ENCODE data around the gene POLG2. TPM values are rescaled to one million over a fixed set of nuclear protein-coding genes. Genes with fewer than 3 reads are reported as not detected.

The POLG2 gene
- total RNA-seq, 1 donor from 2014 or later: 9.7 TPM

DNA sequence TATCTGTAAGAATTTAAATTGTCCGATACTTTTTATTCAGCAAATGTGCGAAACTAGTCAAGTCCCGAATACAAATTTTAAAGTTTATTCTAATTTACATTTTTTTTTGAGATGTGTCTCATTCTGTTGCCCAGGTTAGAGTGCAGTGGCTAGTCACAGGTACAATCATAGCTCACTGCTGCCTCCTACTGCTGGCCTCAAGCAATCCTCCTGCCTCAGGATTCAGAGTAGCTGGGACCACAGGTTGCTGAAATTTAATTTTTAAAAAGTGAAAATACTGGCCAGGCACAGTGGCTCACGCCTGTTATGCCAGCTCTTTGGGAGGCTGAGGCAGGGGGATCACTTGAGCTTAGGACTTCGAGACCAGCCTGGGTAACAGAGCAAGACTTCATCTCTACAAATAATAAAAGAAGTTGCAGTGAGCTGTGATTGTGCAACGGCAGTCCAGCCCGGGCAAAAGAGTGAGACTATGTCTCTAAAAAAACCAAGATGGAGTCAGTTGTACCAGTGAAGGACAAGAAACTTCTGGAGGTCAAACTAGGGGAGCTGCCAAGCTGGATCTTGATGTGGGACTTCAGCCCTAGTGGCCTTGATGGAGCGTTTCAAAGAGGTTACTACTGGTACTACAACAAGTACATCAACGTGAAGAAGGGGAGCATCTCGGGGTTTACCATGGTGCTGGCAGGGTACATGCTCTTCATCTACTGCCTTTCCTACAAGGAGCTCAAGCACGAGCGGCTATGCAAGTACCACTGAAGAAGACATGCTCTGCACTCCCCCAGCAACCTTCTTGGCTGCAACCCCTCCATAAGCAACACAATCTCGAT, 5.6 kb downstream of the POLG2 start:
- Histone ChIP-seq H3K36me3 (peaks cover 52% of the 10 kb centered on the region), H3K9me3 (replicated peaks) (no peaks in the 10 kb centered on the region), H3K4me1 (peaks cover 27% of the 10 kb centered on the region), H3K27me3 (ENCODE audit: low read depth) (no peaks in the 10 kb centered on the region), H3K27ac (replicated peaks) (no peak overlapping the region), H3K4me3 (no peak overlapping the region)
- no peak for DNase-seq
- intact Hi-C loops (cut with micrococcal nuclease): no loop called here
- peak; percentile 61 for TF ChIP-seq CTCF (IDR thresholded peaks at IDR 0.05; ENCODE audit: borderline replicate concordance)

- Histone ChIP-seq H3K27me3 (ENCODE audit: low read depth) (no peaks in the 10 kb centered on the region), H3K36me3 (peaks cover 67% of the 10 kb centered on the region), H3K4me3 (no peak overlapping the region), H3K27ac (replicated peaks) (no peak overlapping the region), H3K4me1 (no peaks in the 10 kb centered on the region), H3K9me3 (replicated peaks) (no peaks in the 10 kb centered on the region)
- TF ChIP-seq CTCF (IDR thresholded peaks at IDR 0.05; ENCODE audit: borderline replicate concordance): no peak
- no peak for DNase-seq
- intact Hi-C loops (cut with micrococcal nuclease): loop anchor here (5.0 kb wide), 1 partner anchor 66 kb away; no protein-coding TSS in a partner anchor
These were observed 8.6 kb downstream of the POLG2 start for GRCh38 chr17:64488301-64488700.

- H3K9me3 ChIP-seq (replicated peaks): no peaks in the 10 kb centered on the region
- intact Hi-C loops (cut with micrococcal nuclease): no loop called here
- no peak for TF ChIP-seq CTCF (IDR thresholded peaks at IDR 0.05; ENCODE audit: borderline replicate concordance)
- H3K4me1 ChIP-seq: no peaks in the 10 kb centered on the region
- H3K27me3 ChIP-seq (ENCODE audit: low read depth): no peaks in the 10 kb centered on the region
- H3K4me3 ChIP-seq: no peak overlapping the region
- no peak overlapping the region for H3K27ac ChIP-seq (replicated peaks)
- DNase-seq: no peak
- peaks cover 70% of the 10 kb centered on the region for H3K36me3 ChIP-seq
These were observed 12.5 kb downstream of the POLG2 start for GRCh38 chr17:64484380-64484779.

DNA sequence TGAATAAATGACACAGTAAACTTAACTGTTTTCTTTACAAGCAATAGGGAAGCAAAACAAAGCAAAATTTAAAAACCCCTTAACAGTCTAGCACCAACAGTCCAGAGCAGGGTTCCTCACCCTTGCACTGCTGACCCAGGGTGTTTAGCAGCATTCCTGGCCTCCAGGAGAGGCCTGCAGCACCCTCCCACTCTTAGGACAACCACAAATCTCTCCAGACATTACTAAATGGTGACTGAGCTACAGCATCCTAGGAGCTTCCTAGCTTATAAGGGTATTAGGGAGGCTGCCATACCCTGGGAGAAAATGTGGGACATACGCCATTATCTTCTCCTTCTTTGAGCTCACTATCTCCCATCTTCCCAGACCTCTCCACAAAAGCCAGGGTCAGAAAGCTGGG, 15.9 kb downstream of the POLG2 start:
- no peaks in the 10 kb centered on the region for H3K4me1 ChIP-seq
- no peak for DNase-seq
- no peak for TF ChIP-seq CTCF (IDR thresholded peaks at IDR 0.05; ENCODE audit: borderline replicate concordance)
- no peak overlapping the region for H3K27ac ChIP-seq (replicated peaks)
- intact Hi-C loops (cut with micrococcal nuclease): no loop called here
- no peaks in the 10 kb centered on the region for H3K9me3 ChIP-seq (replicated peaks)
- peaks cover 75% of the 10 kb centered on the region for H3K36me3 ChIP-seq
- H3K27me3 ChIP-seq (ENCODE audit: low read depth): no peaks in the 10 kb centered on the region
- H3K4me3 ChIP-seq: no peak overlapping the region

DNA sequence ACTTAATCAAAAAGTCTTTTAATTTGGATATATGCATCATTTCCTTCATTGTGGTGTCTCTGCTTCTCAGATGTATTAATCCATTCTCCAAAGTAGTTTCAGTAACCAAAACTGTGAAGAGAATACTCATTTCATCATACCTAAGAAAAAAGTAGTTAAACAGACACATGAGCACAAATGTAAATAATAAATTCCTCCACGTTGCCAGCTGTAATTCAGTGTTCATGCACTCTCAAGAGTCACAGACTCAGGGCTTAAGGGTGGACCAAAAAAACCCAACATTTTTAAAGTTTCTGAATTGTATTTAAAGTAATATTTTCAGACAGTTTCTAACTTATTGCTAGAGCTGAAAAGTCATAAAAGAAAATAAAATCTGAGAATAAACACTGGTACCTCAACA, 19.0 kb downstream of the POLG2 start:
- H3K9me3 ChIP-seq (replicated peaks): no peaks in the 10 kb centered on the region
- intact Hi-C loops (cut with micrococcal nuclease): no loop called here
- DNase-seq: no peak
- no peak for TF ChIP-seq CTCF (IDR thresholded peaks at IDR 0.05; ENCODE audit: borderline replicate concordance)
- H3K4me1 ChIP-seq: no peaks in the 10 kb centered on the region
- H3K36me3 ChIP-seq: peaks cover 52% of the 10 kb centered on the region
- H3K27me3 ChIP-seq (ENCODE audit: low read depth): no peaks in the 10 kb centered on the region
- H3K27ac ChIP-seq (replicated peaks): no peak overlapping the region
- no peak overlapping the region for H3K4me3 ChIP-seq
